ENCODE results near the gene ARAF. TPM values are rescaled to one million over a fixed set of nuclear protein-coding genes. Genes with fewer than 3 reads are reported as not detected.
A peak's percentile ranks its signal among the peaks of the same experiment; 100 is the strongest.

The ARAF gene
- total RNA-seq, 1 experiment from 2014 or later: 63.5 TPM

GRCh38 chrX:47529548-47529947, 31.5 kb upstream of the ARAF start:
- CTCF ChIA-PET: no interaction called here

GRCh38 chrX:47530049-47530448, 31.0 kb upstream of the ARAF start:
- no peak for TF ChIP-seq CTCF (IDR thresholded peaks at IDR 0.05; ENCODE audit: unreplicated experiment)

More at GRCh38 chrX:47529548-47529947, 31.5 kb upstream of the ARAF start:
- Mint-ChIP-seq H3K36me3 (ENCODE audit: insufficient read depth, unreplicated experiment) (peaks cover 6% of the 10 kb centered on the region), H3K27me3 (ENCODE audit: insufficient read depth, unreplicated experiment) (no peaks in the 10 kb centered on the region), H3K4me1 (ENCODE audit: insufficient read depth, unreplicated experiment) (no peaks in the 10 kb centered on the region), H3K27ac (ENCODE audit: low read depth, unreplicated experiment) (no peak overlapping the region), H3K4me3 (ENCODE audit: unreplicated experiment) (no peak overlapping the region), H3K9me3 (ENCODE audit: unreplicated experiment) (no peaks in the 10 kb centered on the region)
- no peak for TF ChIP-seq CTCF (IDR thresholded peaks at IDR 0.05; ENCODE audit: unreplicated experiment)
- no TSS peak for BruUV-seq (replicated peaks)
- intact Hi-C loops (cut with micrococcal nuclease): no loop called here
- DNase-seq (ENCODE audit: unreplicated experiment): no peak
- POLR2A ChIA-PET: no interaction called here

GRCh38 chrX:47539860-47540259, 21.1 kb upstream of the ARAF start:
- no peaks in the 10 kb centered on the region for H3K27me3 Mint-ChIP-seq (ENCODE audit: insufficient read depth, unreplicated experiment)
- H3K4me3 Mint-ChIP-seq (ENCODE audit: unreplicated experiment): no peak overlapping the region
- no peak overlapping the region for H3K27ac Mint-ChIP-seq (ENCODE audit: low read depth, unreplicated experiment)
- no peaks in the 10 kb centered on the region for H3K36me3 Mint-ChIP-seq (ENCODE audit: insufficient read depth, unreplicated experiment)
- TF ChIP-seq CTCF (IDR thresholded peaks at IDR 0.05; ENCODE audit: unreplicated experiment): no peak
- POLR2A ChIA-PET: interaction anchor here (1.0 to 1.8 kb wide), 2 partner anchors 212 to 292 kb away, joined by 3 to 4 read pairs; no protein-coding TSS in a partner anchor
- H3K4me1 Mint-ChIP-seq (ENCODE audit: insufficient read depth, unreplicated experiment): no peaks in the 10 kb centered on the region
- no peaks in the 10 kb centered on the region for H3K9me3 Mint-ChIP-seq (ENCODE audit: unreplicated experiment)
- intact Hi-C loops (cut with micrococcal nuclease): loop anchor here (2.0 kb wide), 1 partner anchor 297 kb away; the partner anchor contains the start of gene ZNF81
- no peak for DNase-seq (ENCODE audit: unreplicated experiment)
- CTCF ChIA-PET: interaction anchor here (0.6 to 3.4 kb wide), 8 partner anchors 34 to 212 kb away, joined by 3 to 23 read pairs (median 6); no protein-coding TSS in a partner anchor
- BruUV-seq (replicated peaks): no TSS peak

More at GRCh38 chrX:47530049-47530448, 31.0 kb upstream of the ARAF start:
- Mint-ChIP-seq H3K9me3 (ENCODE audit: unreplicated experiment) (no peaks in the 10 kb centered on the region), H3K36me3 (ENCODE audit: insufficient read depth, unreplicated experiment) (peaks cover 6% of the 10 kb centered on the region), H3K4me1 (ENCODE audit: insufficient read depth, unreplicated experiment) (no peaks in the 10 kb centered on the region), H3K27ac (ENCODE audit: low read depth, unreplicated experiment) (no peak overlapping the region), H3K27me3 (ENCODE audit: insufficient read depth, unreplicated experiment) (no peaks in the 10 kb centered on the region), H3K4me3 (ENCODE audit: unreplicated experiment) (no peak overlapping the region)
- DNase-seq (ENCODE audit: unreplicated experiment): no peak
- CTCF ChIA-PET: interaction anchor here (0.9 kb wide), 1 partner anchor 11 kb away, joined by 3 read pairs; no protein-coding TSS in a partner anchor
- BruUV-seq (replicated peaks): no TSS peak
- intact Hi-C loops (cut with micrococcal nuclease): no loop called here
- POLR2A ChIA-PET: no interaction called here

GRCh38 chrX:47540754-47541538, 20.1 kb upstream of the ARAF start:
- Mint-ChIP-seq H3K4me1 (ENCODE audit: insufficient read depth, unreplicated experiment) (no peaks in the 10 kb centered on the region), H3K4me3 (ENCODE audit: unreplicated experiment) (no peak overlapping the region), H3K36me3 (ENCODE audit: insufficient read depth, unreplicated experiment) (no peaks in the 10 kb centered on the region), H3K27ac (ENCODE audit: low read depth, unreplicated experiment) (peak overlapping the region; percentile 23), H3K27me3 (ENCODE audit: insufficient read depth, unreplicated experiment) (no peaks in the 10 kb centered on the region), H3K9me3 (ENCODE audit: unreplicated experiment) (no peaks in the 10 kb centered on the region)
- TF ChIP-seq CTCF (IDR thresholded peaks at IDR 0.05; ENCODE audit: unreplicated experiment): peak; percentile 47
- ChIA-PET CTCF (interaction anchor here (0.6 to 3.4 kb wide), 20 partner anchors 10 to 347 kb away, joined by 3 to 23 read pairs (median 4); partner anchors contain the start of gene ZNF81), POLR2A (interaction anchor here (0.5 to 1.8 kb wide), 7 partner anchors 54 to 349 kb away, joined by 3 to 5 read pairs (median 4); partner anchors contain the start of gene ELK1)
- DNase-seq (ENCODE audit: unreplicated experiment): peak; percentile 84
- intact Hi-C loops (cut with micrococcal nuclease): loop anchor here (1.0 to 2.0 kb wide), 5 partner anchors 41 to 485 kb away; partner anchors contain the start of genes TIMP1 and ZNF81
- BruUV-seq (replicated peaks): no TSS peak

All from MCF 10A (cell line).